Esophagus squamous epithelium (tissue), 4 donors: Measurements from ENCODE around the gene FBRS.

Experiments used
- POLR2A ChIP-seq, 4 donors: fragments of 450-650 bp; IDR thresholded peaks; one replicate each; pipeline ENCODE4 v1.6.1; 2017; ENCODE audit warnings: antibody characterized with exemption in 4 of 4, mild to moderate bottlenecking in 4 of 4, moderate library complexity in 3 of 4
- TF ChIP-seq, protein P1 (sequence below), 6 experiments: fragments of 450-650 bp in 4 of 6; fragments of 200-600 bp in 2 of 6; sonication (generic) in 2 of 6; IDR thresholded peaks; one replicate each; pipeline ENCODE4 v1.5.1; 2016 to 2019; ENCODE audit warnings: antibody characterized with exemption in 6 of 6, mild to moderate bottlenecking in 4 of 6, moderate library complexity in 4 of 6

DNA sequence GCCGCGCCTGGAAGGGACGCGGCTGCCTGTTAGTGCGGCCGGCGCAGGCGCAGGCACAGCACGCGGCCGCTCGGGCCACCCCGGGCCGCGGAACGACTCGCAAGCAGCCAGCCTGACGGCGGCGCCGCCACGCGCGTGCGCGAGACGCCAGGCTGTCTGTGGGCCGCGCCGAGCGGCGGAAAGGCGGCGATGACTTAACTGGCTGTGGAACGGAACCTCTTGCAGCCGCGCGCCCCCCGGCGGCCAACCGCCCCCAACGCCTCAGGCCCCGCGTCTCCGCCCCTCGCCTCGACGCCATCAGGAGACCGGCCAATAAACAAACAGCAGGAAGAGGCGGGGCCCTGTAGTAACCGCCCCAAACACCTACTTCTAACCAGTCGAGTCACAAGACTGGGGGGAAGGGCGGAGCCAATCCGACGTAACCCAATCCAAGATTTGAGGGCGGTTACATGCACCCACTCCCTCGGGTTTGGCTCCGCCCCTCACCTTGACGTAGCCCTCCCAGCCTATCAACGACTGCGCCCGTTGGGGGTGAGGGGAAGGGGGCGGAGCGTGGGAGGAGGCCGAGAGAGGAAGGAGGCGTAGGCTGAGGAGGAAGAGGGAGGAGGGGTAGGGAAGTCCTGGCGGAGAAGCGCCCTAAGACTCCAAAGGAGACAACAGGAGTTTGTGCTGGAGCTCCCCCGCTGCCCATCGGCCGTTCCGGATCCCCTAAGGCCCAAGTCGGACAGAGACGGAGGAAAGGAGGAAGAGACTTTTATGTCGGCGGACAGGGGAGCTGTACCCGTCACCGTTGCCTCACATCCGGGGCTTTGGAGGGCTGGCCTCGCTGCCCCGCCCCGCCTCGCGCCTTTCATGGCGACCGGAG lies at the start of gene FBRS:
- peak in 3 of 4 donors; percentile 65 to 89 (median 87) for TF ChIP-seq POLR2A (IDR thresholded peaks at IDR 0.05)
- TF ChIP-seq, protein P1, sequence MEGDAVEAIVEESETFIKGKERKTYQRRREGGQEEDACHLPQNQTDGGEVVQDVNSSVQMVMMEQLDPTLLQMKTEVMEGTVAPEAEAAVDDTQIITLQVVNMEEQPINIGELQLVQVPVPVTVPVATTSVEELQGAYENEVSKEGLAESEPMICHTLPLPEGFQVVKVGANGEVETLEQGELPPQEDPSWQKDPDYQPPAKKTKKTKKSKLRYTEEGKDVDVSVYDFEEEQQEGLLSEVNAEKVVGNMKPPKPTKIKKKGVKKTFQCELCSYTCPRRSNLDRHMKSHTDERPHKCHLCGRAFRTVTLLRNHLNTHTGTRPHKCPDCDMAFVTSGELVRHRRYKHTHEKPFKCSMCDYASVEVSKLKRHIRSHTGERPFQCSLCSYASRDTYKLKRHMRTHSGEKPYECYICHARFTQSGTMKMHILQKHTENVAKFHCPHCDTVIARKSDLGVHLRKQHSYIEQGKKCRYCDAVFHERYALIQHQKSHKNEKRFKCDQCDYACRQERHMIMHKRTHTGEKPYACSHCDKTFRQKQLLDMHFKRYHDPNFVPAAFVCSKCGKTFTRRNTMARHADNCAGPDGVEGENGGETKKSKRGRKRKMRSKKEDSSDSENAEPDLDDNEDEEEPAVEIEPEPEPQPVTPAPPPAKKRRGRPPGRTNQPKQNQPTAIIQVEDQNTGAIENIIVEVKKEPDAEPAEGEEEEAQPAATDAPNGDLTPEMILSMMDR (IDR thresholded peaks at IDR 0.05) = peak; percentile 60 to 96 (median 76)
